ENCODE data around the gene HS6ST3.
"Not testable (repeated sequence)": the region's sequence is repeated elsewhere in the genome, so short reads cannot be mapped to it uniquely, and the experiment has no call there.

Gene HS6ST3

GRCh38 chr13:96460609-96461008 lies 370.7 kb downstream of the HS6ST3 start:
- no peak for DNase-seq

- DNase-seq, result no peak
Measured at GRCh38 chr13:96473526-96474180, 383.7 kb downstream of the HS6ST3 start.

- DNase-seq, result no peak
Measured at GRCh38 chr13:96474181-96474557, 384.3 kb downstream of the HS6ST3 start.

GRCh38 chr13:96475103-96475502 lies 385.2 kb downstream of the HS6ST3 start:
- no peak for DNase-seq

GRCh38 chr13:96481482-96481881 lies 391.6 kb downstream of the HS6ST3 start:
- no peak for DNase-seq

- DNase-seq, result no peak
Measured at GRCh38 chr13:96490496-96490989, 400.6 kb downstream of the HS6ST3 start.

GRCh38 chr13:96491103-96491502 lies 401.2 kb downstream of the HS6ST3 start:
- DNase-seq, result no peak

- no peak for DNase-seq
Measured at GRCh38 chr13:96492766-96493165, 402.9 kb downstream of the HS6ST3 start.

GRCh38 chr13:96499656-96500055 lies 409.7 kb downstream of the HS6ST3 start:
- DNase-seq, result no peak

GRCh38 chr13:96500953-96501352 lies 411.0 kb downstream of the HS6ST3 start:
- no peak for DNase-seq

GRCh38 chr13:96503481-96503880 lies 413.6 kb downstream of the HS6ST3 start:
- DNase-seq, result no peak

GRCh38 chr13:96511587-96511986 lies 421.7 kb downstream of the HS6ST3 start:
- no peak for DNase-seq

GRCh38 chr13:96519380-96519779 lies 429.5 kb downstream of the HS6ST3 start:
- DNase-seq, result no peak

- not testable (repeated sequence) for DNase-seq
Measured at GRCh38 chr13:96524398-96525020, 434.6 kb downstream of the HS6ST3 start.

GRCh38 chr13:96525715-96526114 lies 435.8 kb downstream of the HS6ST3 start:
- DNase-seq, result no peak

GRCh38 chr13:96527497-96527896 lies 437.6 kb downstream of the HS6ST3 start:
- no peak for DNase-seq

- DNase-seq, result no peak
Measured at GRCh38 chr13:96532804-96533203, 442.9 kb downstream of the HS6ST3 start.

GRCh38 chr13:96533408-96533807 lies 443.5 kb downstream of the HS6ST3 start:
- no peak for DNase-seq

GRCh38 chr13:96539791-96540190 lies 449.9 kb downstream of the HS6ST3 start:
- no peak for DNase-seq

GRCh38 chr13:96540670-96541069 lies 450.8 kb downstream of the HS6ST3 start:
- no peak for DNase-seq

- DNase-seq, result no peak
Measured at GRCh38 chr13:96542986-96543385, 453.1 kb downstream of the HS6ST3 start.

- DNase-seq, result no peak
Measured at GRCh38 chr13:96544957-96545356, 455.1 kb downstream of the HS6ST3 start.

- no peak for DNase-seq
Measured at GRCh38 chr13:96546463-96546862, 456.6 kb downstream of the HS6ST3 start.

GRCh38 chr13:96551546-96551945 lies 461.6 kb downstream of the HS6ST3 start:
- DNase-seq, result no peak

- DNase-seq, result no peak
Measured at GRCh38 chr13:96552559-96552958, 462.7 kb downstream of the HS6ST3 start.

All from stimulated activated CD4-positive, alpha-beta T cell treated with anti-CD3 and anti-CD28 coated beads, Interleukin-4, amount 100 ng/mL, for 24 hours (primary cell).